Suprapubic skin (tissue), 4 donors: Measurements from ENCODE around the gene ABHD16B. TPM values are rescaled to one million over a fixed set of nuclear protein-coding genes. Genes with fewer than 3 reads are reported as not detected.
"Not testable (repeated sequence)": the region's sequence is repeated elsewhere in the genome, so short reads cannot be mapped to it uniquely, and the experiment has no call there.

Experiments
- DNase-seq, 2 donors: peaks; one replicate each; pipeline ENCODE4 v3.0.0-alpha.2; 2019; ENCODE audit warnings: low spot score in 2 of 2
- H3K27ac ChIP-seq: fragments of 200-600 bp; sonication (generic); one replicate; pipeline ENCODE4 v1.5.1; 2019
- H3K27me3 ChIP-seq: fragments of 200-600 bp; sonication (generic); one replicate; pipeline ENCODE4 v1.5.1; 2019
- H3K36me3 ChIP-seq: fragments of 200-600 bp; sonication (generic); one replicate; pipeline ENCODE4 v1.5.1; 2019
- H3K4me1 ChIP-seq: fragments of 200-600 bp; sonication (generic); one replicate; pipeline ENCODE4 v1.5.1; 2019
- H3K4me3 ChIP-seq: fragments of 200-600 bp; sonication (generic); one replicate; pipeline ENCODE4 v1.5.1; 2019; ENCODE audit warnings: mild to moderate bottlenecking
- H3K9me3 ChIP-seq: fragments of 200-600 bp; sonication (generic); one replicate; pipeline ENCODE4 v1.5.1; 2019
- CTCF ChIP-seq, 2 donors: fragments of 200-600 bp in 1 of 2; fragments of 450-650 bp in 1 of 2; sonication (generic) in 1 of 2; IDR thresholded peaks; one replicate each; pipeline ENCODE4 v1.5.1; 2016 to 2019; ENCODE audit warnings: antibody characterized with exemption in 2 of 2, mild to moderate bottlenecking in 1 of 2, moderate library complexity in 1 of 2
- EP300 ChIP-seq: sonication (generic); formaldehyde crosslinking; IDR thresholded peaks from one replicate; pipeline ENCODE4 v1.6.1; 2017; ENCODE audit warnings: antibody characterized with exemption
- POLR2A ChIP-seq, 2 donors: fragments of 450-650 bp; IDR thresholded peaks; one replicate each; pipeline ENCODE4 v1.6.1; 2017; ENCODE audit warnings: antibody characterized with exemption in 2 of 2, mild to moderate bottlenecking in 2 of 2, moderate library complexity in 2 of 2
- POLR2AphosphoS5 ChIP-seq, 3 donors: sonication (generic); formaldehyde crosslinking; IDR thresholded peaks; one replicate each; pipeline ENCODE4 v1.6.1; 2017; ENCODE audit warnings: antibody characterized with exemption in 3 of 3
- WGBS: methylation state at CpG from one replicate; pipeline ENCODE4 v1.1.5; 2018; 5-methylcytosine and 5-hydroxymethylcytosine counted together
- total RNA-seq, 4 donors: library from RNA; depleted of rRNA; stranded (reverse); fragments of >200 nt; gene quantifications; one replicate each; pipeline ENCODE4 v1.1.0, GENCODE V29; 2016

Gene ABHD16B
- total RNA-seq, 4 donors from 2014 or later = not detected

- peaks cover 90% of the 10 kb centered on the region for H3K36me3 ChIP-seq
- TF ChIP-seq EP300 (no peak), POLR2A (IDR thresholded peaks at IDR 0.05) (no peak), CTCF (IDR thresholded peaks at IDR 0.05) (no peak), POLR2AphosphoS5 (IDR thresholded peaks at IDR 0.05) (no peak)
These were observed 16.6 kb downstream of the ABHD16B start for GRCh38 chr20:63877755-63878470.

DNA sequence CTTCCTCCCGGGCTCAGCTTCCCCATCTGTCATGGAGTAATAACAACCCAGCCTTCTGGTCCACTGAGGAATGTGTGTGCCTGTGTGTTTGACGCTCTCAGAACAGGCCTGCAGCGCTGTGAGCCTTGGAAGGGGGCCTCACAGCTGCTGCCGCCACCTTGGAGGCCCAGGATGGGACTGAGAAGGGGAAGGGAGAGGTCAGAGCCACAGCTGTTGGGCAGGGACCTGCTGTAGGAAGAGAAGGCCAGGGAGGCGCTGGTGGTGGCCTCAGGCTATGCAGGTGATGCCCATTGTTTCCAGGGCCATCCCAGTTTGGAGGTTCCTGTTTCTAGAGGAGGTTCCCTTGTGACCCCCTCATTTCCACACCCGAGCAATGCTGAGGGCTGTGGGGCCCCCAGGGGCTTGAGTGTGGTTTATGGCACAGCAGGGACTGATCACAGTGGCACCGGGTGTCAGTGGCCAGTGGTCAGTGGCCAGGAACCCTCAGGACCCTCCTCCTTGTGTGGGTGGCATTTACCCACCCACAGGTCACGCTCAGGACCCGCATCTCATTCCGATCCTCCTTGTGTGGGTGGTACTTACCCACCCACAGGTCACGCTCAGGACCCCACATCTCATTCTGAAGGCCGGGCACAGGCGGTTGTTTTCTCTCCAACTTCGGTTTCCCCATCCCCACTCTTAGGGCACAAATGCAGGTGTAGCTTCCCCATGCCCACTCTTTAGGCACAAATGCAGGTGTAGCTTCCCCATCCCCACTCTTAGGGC is 17.8 kb downstream of the ABHD16B start:
- Histone ChIP-seq H3K4me1 (no peaks in the 10 kb centered on the region), H3K27me3 (no peaks in the 10 kb centered on the region)
- no peak for DNase-seq

More at GRCh38 chr20:63877755-63878470, 16.6 kb downstream of the ABHD16B start:
- no peak for DNase-seq
- peaks cover 9% of the 10 kb centered on the region for H3K4me1 ChIP-seq
- no peaks in the 10 kb centered on the region for H3K9me3 ChIP-seq
- WGBS = 91% methylated on average over 32 of the region's 32 CpGs
- H3K27me3 ChIP-seq = no peaks in the 10 kb centered on the region
- H3K4me3 ChIP-seq = no peak overlapping the region
- H3K27ac ChIP-seq = no peak overlapping the region

DNA sequence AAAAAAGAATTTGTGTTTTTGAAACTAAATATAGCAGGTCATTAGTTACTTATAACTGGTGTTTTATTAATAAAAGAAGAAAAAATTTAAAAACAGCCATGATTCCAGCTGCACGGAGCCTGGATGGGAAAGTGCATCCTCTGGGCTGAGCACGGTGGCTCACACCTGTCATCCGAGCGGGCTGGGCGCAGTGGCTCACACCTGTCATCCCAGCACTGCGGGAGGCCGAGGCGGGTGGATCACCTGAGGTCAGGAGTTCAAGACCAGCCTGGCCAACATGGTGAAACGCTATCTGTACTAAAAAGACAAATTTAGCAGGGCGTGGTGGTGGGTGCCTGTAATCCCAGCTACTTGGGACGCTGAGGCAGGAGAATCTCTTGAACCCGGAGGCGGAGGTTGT is 19.6 kb downstream of the ABHD16B start:
- H3K4me3 ChIP-seq, H3K27ac ChIP-seq, H3K27me3 ChIP-seq, DNase-seq, H3K9me3 ChIP-seq: not testable (repeated sequence)
- WGBS = 91% methylated on average over 13 of the region's 13 CpGs
- H3K4me1 ChIP-seq = peaks cover 11% of the 10 kb centered on the region
- peaks cover 88% of the 10 kb centered on the region for H3K36me3 ChIP-seq

More for the DNA sequence above, 17.8 kb downstream of the ABHD16B start:
- 97% methylated on average over 11 of the region's 14 CpGs for WGBS
- Histone ChIP-seq H3K4me3 (no peak overlapping the region), H3K36me3 (peaks cover 91% of the 10 kb centered on the region), H3K27ac (no peak overlapping the region), H3K9me3 (no peaks in the 10 kb centered on the region)
- TF ChIP-seq CTCF (IDR thresholded peaks at IDR 0.05) (no peak), POLR2A (IDR thresholded peaks at IDR 0.05) (no peak), EP300 (no peak), POLR2AphosphoS5 (IDR thresholded peaks at IDR 0.05) (no peak)

- peaks cover 13% of the 10 kb centered on the region for H3K4me1 ChIP-seq
- DNase-seq = no peak
- H3K27me3 ChIP-seq = no peaks in the 10 kb centered on the region
- peaks cover 86% of the 10 kb centered on the region for H3K36me3 ChIP-seq
- no peak overlapping the region for H3K4me3 ChIP-seq
- no peak overlapping the region for H3K27ac ChIP-seq
- WGBS = 76% methylated on average over 11 of the region's 19 CpGs
- no peaks in the 10 kb centered on the region for H3K9me3 ChIP-seq
- no peak for TF ChIP-seq CTCF (IDR thresholded peaks at IDR 0.05)
- no peak for TF ChIP-seq POLR2A (IDR thresholded peaks at IDR 0.05)
- no peak for TF ChIP-seq POLR2AphosphoS5 (IDR thresholded peaks at IDR 0.05)
- no peak for TF ChIP-seq EP300
These were observed 20.3 kb downstream of the ABHD16B start for GRCh38 chr20:63881451-63882226.

- no peak for TF ChIP-seq CTCF (IDR thresholded peaks at IDR 0.05)
- TF ChIP-seq POLR2A (IDR thresholded peaks at IDR 0.05) = no peak
- no peak for TF ChIP-seq POLR2AphosphoS5 (IDR thresholded peaks at IDR 0.05)
- TF ChIP-seq EP300 = no peak
- no peaks in the 10 kb centered on the region for H3K9me3 ChIP-seq
- H3K36me3 ChIP-seq = peaks cover 86% of the 10 kb centered on the region
- H3K27me3 ChIP-seq = no peaks in the 10 kb centered on the region
- no peak overlapping the region for H3K4me3 ChIP-seq
- 76% methylated on average over 18 of the region's 28 CpGs for WGBS
- no peak overlapping the region for H3K27ac ChIP-seq
- peaks cover 13% of the 10 kb centered on the region for H3K4me1 ChIP-seq
- no peak for DNase-seq
These were observed 21.2 kb downstream of the ABHD16B start for GRCh38 chr20:63882257-63883200.
